Endothelial cell of umbilical vein (primary cell): Measurements from ENCODE around the gene RALGAPB. TPM values are rescaled to one million over a fixed set of nuclear protein-coding genes. Genes with fewer than 3 reads are reported as not detected.

Source experiments
- BruUV-seq: library from RNA; stranded (reverse); fragments of 400-500 nt; replicated peaks from 2 replicates; lab custom pipeline; 2021; lab: Mats Ljungman, UMichigan
- CTCF ChIA-PET: fragments of 300-600, 350-600 bp; sonication (Branson Sonifier 250); formaldehyde crosslinking; loops from one replicate; lab custom pipeline; 2021; ENCODE audit warnings: antibody characterized with exemption, inconsistent platforms; lab: Charles Lee
- POLR2A ChIA-PET: fragments of 300-600, 350-600 bp; sonication (Branson Sonifier 250); formaldehyde crosslinking; loops from one replicate; lab custom pipeline; 2021; ENCODE audit warnings: antibody characterized with exemption, inconsistent platforms; lab: Charles Lee
- DNase-seq: peaks from one replicate; pipeline ENCODE4 v3.0.0-alpha.2; 2011; ENCODE audit warnings: low read depth, low spot score
- FAIRE-seq: peaks from 2 replicates; lab custom pipeline; 2011; peaks lifted over from hg19 to GRCh38; lab: Jason Lieb, UNC
- H2AFZ ChIP-seq: 2 replicates; pipeline ENCODE4 v1.6.0; 2012; ENCODE audit warnings: low read depth, low read length, control low read depth, inconsistent platforms
- H3K27ac ChIP-seq: 2 replicates; pipeline ENCODE4 v1.5.1; 2011; ENCODE audit warnings: low read depth, mild to moderate bottlenecking, control low read depth, low read length, moderate library complexity; ENCODE audit not compliant: insufficient read depth
- H3K27me3 ChIP-seq, 2 experiments: 2 replicates each; pipeline versions ENCODE4 v1.6.0 to v1.6.1; 2011; ENCODE audit warnings: low read length in 2 of 2, mixed read lengths in 1 of 2; ENCODE audit not compliant: control insufficient read depth in 2 of 2, insufficient read depth in 2 of 2
- H3K36me3 ChIP-seq, 2 experiments: 2 replicates in 1 of 2; 3 replicates in 1 of 2; pipeline ENCODE4 v1.5.1; 2011; ENCODE audit warnings: low read length in 2 of 2, mild to moderate bottlenecking in 1 of 2, moderate library complexity in 1 of 2; ENCODE audit not compliant: control insufficient read depth in 2 of 2, insufficient read depth in 2 of 2; ENCODE audit errors: extremely low read depth in 1 of 2
- H3K4me1 ChIP-seq: 3 replicates; pipeline ENCODE4 v1.5.1; 2011; ENCODE audit warnings: mild to moderate bottlenecking, low read length; ENCODE audit not compliant: control insufficient read depth, insufficient read depth; ENCODE audit errors: extremely low read depth
- H3K4me2 ChIP-seq: 2 replicates; pipeline ENCODE4 v1.6.1; 2011; ENCODE audit warnings: low read length, control low read depth, mixed read lengths; ENCODE audit not compliant: insufficient read depth
- H3K4me3 ChIP-seq, 3 experiments: fragments of 200-600 bp in 1 of 3; sonication (generic), shearing (Covaris generic) in 1 of 3; replicated peaks in 1 of 3; 2 replicates each; pipeline ENCODE4 v1.5.1; 2011 to 2016; ENCODE audit warnings: control low read depth in 3 of 3, low read length in 3 of 3, mild to moderate bottlenecking in 2 of 3, inconsistent platforms in 1 of 3, low read depth in 1 of 3, moderate library complexity in 1 of 3; ENCODE audit not compliant: insufficient read depth in 1 of 3
- H3K79me2 ChIP-seq: 2 replicates; pipeline ENCODE4 v1.6.0; 2012; ENCODE audit warnings: low read length, inconsistent platforms; ENCODE audit not compliant: control insufficient read depth, insufficient read depth
- H3K9ac ChIP-seq: replicated peaks from 2 replicates; pipeline ENCODE3; 2011; ENCODE audit warnings: low read length, control low read depth; ENCODE audit not compliant: insufficient read depth; ENCODE audit errors: extremely low read depth
- H3K9me1 ChIP-seq: replicated peaks from 3 replicates; pipeline ENCODE4 v1.6.0; 2011; ENCODE audit warnings: mild to moderate bottlenecking, low read length; ENCODE audit not compliant: control insufficient read depth, insufficient read depth; ENCODE audit errors: extremely low read depth
- H3K9me3 ChIP-seq: replicated peaks from 2 replicates; pipeline ENCODE4 v1.5.1; 2012; ENCODE audit warnings: low read length, inconsistent platforms; ENCODE audit not compliant: control insufficient read depth, insufficient read depth
- H4K20me1 ChIP-seq: replicated peaks from 2 replicates; pipeline ENCODE3; 2011; ENCODE audit warnings: mild to moderate bottlenecking, low read length; ENCODE audit not compliant: control insufficient read depth, insufficient read depth; ENCODE audit errors: extremely low read depth
- CTCF ChIP-seq, 2 donors: IDR thresholded peaks; 1 replicate in 1 of 2; 2 replicates in 1 of 2; pipeline ENCODE4 v1.5.1; 2011; ENCODE audit warnings: low read length in 2 of 2, mild to moderate bottlenecking in 2 of 2, moderate library complexity in 2 of 2, control low read depth in 1 of 2, inconsistent platforms in 1 of 2, low read depth in 1 of 2; ENCODE audit not compliant: insufficient read depth in 1 of 2; ENCODE audit errors: extremely low read depth in 1 of 2
- EZH2 ChIP-seq: IDR thresholded peaks from 2 replicates; pipeline ENCODE4 v1.6.1; 2012; ENCODE audit warnings: borderline replicate concordance, low read depth, mild to moderate bottlenecking, moderate library complexity, low read length, inconsistent platforms; ENCODE audit not compliant: severe bottlenecking
- FOS ChIP-seq: IDR thresholded peaks from 2 replicates; pipeline ENCODE4 v1.6.1; 2011; ENCODE audit warnings: mild to moderate bottlenecking, low read length, moderate library complexity, borderline replicate concordance; ENCODE audit not compliant: insufficient read depth
- GATA2 ChIP-seq: IDR thresholded peaks from 2 replicates; pipeline ENCODE4 v1.7.0; 2011; ENCODE audit warnings: low read depth, mild to moderate bottlenecking, moderate library complexity, mixed read lengths, low read length; ENCODE audit not compliant: insufficient read length, insufficient read depth
- JUN ChIP-seq: IDR thresholded peaks from 2 replicates; pipeline ENCODE4 v1.6.1; 2011; ENCODE audit warnings: borderline replicate concordance, low read depth; ENCODE audit not compliant: insufficient read length, insufficient read depth
- MAX ChIP-seq: IDR thresholded peaks from 2 replicates; pipeline ENCODE4 v1.6.1; 2011; ENCODE audit not compliant: insufficient read depth, insufficient read length
- MYC ChIP-seq: IDR thresholded peaks from one replicate; pipeline ENCODE4 v1.6.1; 2011; ENCODE audit warnings: mild to moderate bottlenecking, low read depth, low read length
- POLR2A ChIP-seq: IDR thresholded peaks from 2 replicates; pipeline ENCODE4 v1.6.1; 2012; ENCODE audit warnings: low read depth, mild to moderate bottlenecking, control low read depth, low read length
- POLR2AphosphoS5 ChIP-seq: IDR thresholded peaks from 2 replicates; pipeline ENCODE4 v1.6.1; 2012; ENCODE audit warnings: low read depth, mild to moderate bottlenecking, control low read depth, low read length, moderate library complexity; ENCODE audit not compliant: insufficient read depth
- dilution Hi-C: fragments of 300-500 bp; cut with MboI; formaldehyde crosslinking; loops from one replicate; pipeline ENCODE4 v1.15.0; 2019; ENCODE audit warnings: low sequenced_read_pairs; ENCODE audit not compliant: extremely low pct_ligation_motif_present
- intact Hi-C: fragments of 100-400 bp; cut with micrococcal nuclease; formaldehyde crosslinking; loops from one replicate; pipeline ENCODE4 v1.10.0; 2022
- polyA plus RNA-seq, 4 experiments: library from polyadenylated mRNA; depleted of rRNA in 3 of 4; stranded (reverse) in 3 of 4; unstranded in 1 of 4; fragments of >200 nt; gene quantifications; 2 replicates each; pipeline versions ENCODE4 v1.2.1 to v1.2.3, GENCODE V29; 2011 to 2012; ENCODE audit warnings: missing spikeins in 1 of 4
- total RNA-seq: library from RNA; stranded (reverse); gene quantifications from 2 replicates; pipeline ENCODE4 v1.2.3, GENCODE V29; 2021

The RALGAPB gene
- total and polyA plus RNA-seq, 2 donors (not counting 3 experiments of a cell fraction or from before 2014, with no cell fraction given): 12.8 to 38.7 TPM

- Histone ChIP-seq H3K4me2 (peak overlapping the region; percentile 42), H3K27ac (no peak overlapping the region), H3K4me1 (peaks cover 10% of the 10 kb centered on the region), H3K27me3 (no peaks in the 10 kb centered on the region), H3K9ac (no peak overlapping the region), H3K9me3 (no peaks in the 10 kb centered on the region), H3K36me3 (peaks cover 3 to 10% of the 10 kb centered on the region in 2 experiments), H3K9me1 (no peaks in the 10 kb centered on the region), H3K4me3 (no peak overlapping the region), H3K79me2 (no peaks in the 10 kb centered on the region), H4K20me1 (no peaks in the 10 kb centered on the region), H2AFZ (no peak overlapping the region)
- no TSS peak for BruUV-seq
- ChIA-PET POLR2A (no interaction called here), CTCF (interaction anchor here (0.8 to 1.2 kb wide), 2 partner anchors 12 to 32 kb away, joined by 3 read pairs; no protein-coding TSS in a partner anchor)
- FAIRE-seq: peak; percentile 63
- intact Hi-C loops (no loop called here), dilution Hi-C loops (no loop called here)
- DNase-seq: no peak
- TF ChIP-seq CTCF (IDR thresholded peaks at IDR 0.05; ENCODE audit: extremely low read depth in 1 of 2, insufficient read depth in 1 of 2, low read depth in 1 of 2, low read length in 2 of 2) (no peak), FOS (no peak), JUN (no peak), GATA2 (no peak), MAX (no peak), POLR2A (no peak), MYC (no peak), EZH2 (no peak), POLR2AphosphoS5 (no peak)
These were observed 86.1 kb downstream of the RALGAPB start for GRCh38 chr20:38558596-38559360.
